Non-pigmented ciliary epithelial cell (primary cell): Measurements from ENCODE around the gene FCHO2.
A peak's percentile ranks its signal among the peaks of the same experiment; 100 is the strongest.

Experiments
- DNase-seq: peaks from one replicate; pipeline ENCODE4 v3.0.0-alpha.2; 2010; ENCODE audit warnings: low read depth

Gene FCHO2

DNA sequence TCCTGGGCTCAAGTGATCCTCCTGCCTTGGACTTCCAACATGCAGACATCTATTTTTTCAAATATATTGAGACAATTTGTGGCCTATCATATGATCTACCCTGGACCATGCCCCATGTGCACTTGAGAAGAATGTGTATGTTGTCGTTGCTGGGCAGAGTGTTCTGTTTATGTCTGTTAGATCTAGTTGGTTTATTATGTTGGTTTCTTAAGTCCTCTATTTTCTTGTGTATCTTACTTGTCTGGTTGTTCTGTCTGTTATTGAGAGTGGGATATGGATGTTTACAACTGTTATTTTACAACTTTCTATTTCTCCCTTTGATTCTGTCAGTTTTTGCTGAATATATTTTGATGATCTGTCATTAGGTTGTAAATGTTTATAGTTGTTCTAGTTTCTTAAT lies 154.3 kb downstream of the FCHO2 start:
- DNase-seq: no peak

DNA sequence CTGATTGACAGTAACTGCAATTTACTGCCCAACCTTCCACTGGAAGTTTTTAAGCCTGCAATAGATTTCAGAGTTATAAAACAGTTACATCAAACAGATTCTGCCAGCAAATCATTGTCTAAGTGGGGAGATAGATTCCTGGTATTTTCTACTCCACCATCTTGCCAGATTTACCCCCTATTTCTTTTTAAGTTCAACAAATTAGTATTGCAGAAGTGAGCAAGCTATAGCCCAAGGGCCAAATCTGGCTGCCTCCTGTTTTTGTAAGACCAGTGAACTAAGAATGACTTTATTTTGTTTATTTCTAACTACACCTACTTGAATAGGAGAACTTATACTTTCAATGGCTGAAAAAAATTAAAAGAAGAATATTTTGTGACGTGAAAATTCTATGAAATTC lies 155.7 kb downstream of the FCHO2 start:
- no peak for DNase-seq

DNA sequence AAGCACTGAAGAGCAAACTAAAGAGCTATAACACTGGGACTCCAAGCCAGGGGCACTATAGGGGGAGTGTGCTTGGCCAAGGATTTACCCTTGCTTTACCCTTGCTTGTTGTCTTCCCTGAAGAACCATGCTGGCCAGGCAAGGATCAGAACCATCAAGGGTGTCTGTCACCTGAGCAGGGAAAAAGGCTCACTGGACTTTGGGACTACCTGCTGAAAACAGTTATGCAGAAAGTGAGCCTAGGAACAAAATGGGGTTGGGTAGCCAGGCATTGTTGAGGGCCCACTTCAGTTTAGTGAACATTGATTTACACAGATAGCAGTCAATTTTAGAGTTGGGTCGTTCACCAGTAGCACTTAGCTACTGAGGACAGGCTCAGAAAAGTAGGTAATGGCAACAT lies 156.5 kb downstream of the FCHO2 start:
- DNase-seq: no peak

DNA sequence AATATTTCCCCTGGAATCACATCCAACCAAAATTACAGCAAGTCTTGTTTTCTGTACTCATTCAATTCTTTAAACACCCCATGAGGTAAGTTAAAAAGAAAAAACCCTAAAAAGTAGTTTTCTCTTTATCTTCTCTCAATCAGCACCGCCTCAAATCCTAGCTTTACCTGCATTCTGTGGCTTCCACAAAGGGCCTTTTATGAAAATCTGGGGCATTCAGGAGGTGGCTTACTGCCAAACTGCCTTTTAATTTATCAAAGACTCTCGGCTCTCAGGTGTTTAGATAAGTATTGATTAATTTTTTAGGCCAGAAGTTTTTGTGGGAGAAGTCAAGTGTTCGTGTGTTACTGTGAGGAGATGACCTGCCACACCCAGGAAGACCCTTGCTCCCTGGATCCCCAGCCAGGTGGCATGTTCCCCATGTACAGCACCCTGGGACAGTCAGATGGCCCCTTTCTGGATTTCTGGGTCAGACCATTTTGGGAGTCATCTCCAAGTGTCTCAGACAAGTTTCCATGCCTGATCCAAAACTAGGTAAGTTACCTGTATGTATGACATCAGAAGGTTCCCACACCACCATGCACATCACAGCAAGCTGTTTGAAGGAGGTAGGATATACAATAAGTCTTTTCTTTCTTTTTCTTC lies 158.3 kb downstream of the FCHO2 start:
- no peak for DNase-seq

DNA sequence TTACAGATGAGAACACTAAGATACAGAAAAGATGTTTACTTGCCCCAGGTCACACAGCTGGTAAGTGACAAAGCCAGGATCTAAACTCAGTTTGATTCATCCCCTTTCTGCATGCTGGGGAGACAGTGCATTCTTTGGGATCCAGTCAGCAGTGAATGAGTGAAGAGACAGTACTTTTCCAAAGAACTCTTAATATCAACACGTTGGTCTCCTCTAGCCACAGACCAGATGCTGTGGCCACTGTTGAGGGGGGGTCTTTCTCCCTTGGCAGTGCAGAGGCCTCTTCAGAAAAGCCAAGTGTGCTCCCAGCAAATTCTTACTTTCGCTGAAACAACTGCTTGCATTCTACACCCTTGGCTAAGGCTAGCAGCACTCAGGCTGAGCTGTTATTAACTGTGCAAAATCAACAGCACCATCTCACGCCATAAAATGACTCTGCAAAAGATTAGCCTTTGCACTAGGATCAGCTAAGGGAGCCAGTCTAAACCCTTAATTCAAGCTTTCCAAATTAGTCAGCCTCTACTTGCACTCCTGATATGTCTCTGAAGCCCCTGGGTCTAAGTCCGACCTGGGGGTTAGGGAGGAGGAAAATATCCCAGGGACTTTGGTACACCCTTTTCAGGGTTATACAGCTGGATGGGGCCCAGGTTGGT lies 159.7 kb downstream of the FCHO2 start:
- DNase-seq: peak; percentile 92

DNA sequence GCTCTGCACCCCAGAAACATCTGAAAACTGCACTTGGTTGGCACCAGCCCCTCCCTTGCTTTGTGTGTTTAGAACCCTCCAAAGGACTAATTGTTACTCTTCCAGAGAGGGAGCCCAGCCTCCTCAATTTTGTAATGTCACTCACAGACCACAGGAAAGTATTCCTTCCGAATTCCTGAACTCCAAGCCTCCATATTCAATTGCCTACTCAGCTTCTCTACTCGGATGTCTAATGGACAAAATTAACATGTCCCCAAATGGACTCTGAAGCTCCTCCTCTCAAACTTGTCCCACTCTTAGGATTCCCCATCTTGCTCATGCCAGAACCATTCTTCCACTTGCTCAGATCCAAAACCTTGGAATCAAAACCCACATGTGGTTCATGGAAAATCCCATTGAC lies 160.7 kb downstream of the FCHO2 start:
- DNase-seq: no peak

DNA sequence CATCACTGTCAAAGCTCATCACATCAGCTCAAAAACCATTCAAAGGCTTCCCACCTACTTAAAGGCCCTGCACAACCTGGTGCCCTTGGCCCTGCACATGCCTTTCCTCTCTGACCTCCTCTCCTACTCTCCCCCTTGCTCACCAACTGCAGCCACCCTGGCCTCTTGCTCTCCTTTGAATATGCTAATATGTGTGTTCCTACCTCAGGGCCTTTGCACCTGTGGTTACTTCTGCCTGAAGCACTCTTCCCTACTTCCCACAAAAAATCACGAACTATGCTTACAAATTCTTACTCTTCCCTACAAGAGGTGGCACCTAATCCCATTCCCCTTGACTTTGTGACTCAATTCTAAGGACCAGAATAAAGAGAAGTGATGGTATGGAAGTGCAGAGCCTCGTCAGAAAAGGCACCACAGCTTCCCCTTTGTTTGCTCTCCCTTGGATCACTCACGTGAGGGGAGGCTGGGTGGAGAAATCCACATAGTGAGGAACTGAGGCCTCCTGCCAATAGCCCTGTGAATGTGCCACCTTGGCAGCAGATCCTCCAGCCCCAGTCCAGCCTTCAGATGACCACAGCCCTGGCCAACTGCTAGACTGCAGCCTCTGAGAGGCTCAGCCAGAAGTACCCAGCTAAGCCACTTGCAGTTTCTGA lies 161.4 kb downstream of the FCHO2 start:
- DNase-seq: no peak

DNA sequence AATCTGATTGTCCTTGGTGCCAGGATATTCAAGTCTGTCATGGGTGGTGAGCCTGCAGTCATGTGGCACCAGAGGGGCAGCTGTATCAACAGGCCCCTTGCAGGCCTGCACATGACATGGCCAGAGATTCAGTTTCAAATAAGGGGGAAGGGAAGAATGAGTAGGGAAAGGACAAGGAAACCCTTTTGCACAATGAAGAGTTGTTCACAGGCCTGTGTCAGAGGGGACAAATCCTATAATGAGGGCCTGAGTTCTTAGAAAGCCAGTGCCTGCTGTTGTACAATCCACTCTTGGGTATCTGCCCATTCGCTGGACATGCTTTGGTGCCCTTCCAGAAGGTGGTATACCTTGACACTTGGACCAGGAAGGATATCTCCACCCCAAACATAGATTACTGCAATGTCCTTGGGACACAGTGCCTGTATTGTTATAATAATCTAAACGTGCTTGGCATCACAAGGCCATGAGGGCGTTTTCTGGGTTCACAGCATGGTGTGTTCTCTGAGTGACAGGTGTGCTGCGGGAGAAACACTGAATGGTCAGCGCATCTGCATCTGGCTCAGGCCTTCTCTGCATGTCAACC lies 162.6 kb downstream of the FCHO2 start:
- DNase-seq: no peak

DNA sequence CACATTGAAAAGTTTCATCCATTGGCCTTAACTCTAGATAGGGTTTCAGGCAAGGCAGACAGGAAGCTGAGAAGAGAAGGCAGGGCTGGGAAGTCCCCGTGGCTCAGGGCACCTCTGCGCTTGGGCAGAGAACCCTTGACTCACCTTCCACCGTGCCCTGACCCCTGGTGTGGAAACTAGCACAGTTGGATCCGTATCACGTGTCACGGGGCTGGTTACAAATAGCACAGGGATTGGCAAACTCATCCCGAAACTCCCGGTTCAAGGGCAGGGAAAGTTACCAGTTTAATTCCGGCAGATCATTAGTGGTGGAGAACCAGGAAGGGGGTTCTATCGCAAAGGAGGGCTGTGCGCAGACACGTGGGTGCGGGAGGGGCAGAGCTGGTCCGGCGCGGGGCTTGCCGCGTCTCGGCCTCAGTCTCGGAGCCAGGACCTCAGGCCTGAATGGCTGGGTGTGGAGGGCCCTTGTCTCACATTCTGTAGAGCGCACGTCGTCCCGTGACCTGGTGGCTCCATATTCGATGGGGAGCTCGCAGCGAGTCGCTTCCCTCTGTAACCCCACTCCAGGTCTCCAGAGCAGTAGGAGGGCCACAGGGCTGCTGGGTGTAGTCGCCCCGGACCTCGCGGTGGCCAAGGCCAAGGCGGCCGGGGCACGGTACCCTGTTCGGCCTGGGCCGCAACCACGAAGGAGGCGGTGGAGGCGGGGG lies 163.8 kb downstream of the FCHO2 start:
- no peak for DNase-seq

DNA sequence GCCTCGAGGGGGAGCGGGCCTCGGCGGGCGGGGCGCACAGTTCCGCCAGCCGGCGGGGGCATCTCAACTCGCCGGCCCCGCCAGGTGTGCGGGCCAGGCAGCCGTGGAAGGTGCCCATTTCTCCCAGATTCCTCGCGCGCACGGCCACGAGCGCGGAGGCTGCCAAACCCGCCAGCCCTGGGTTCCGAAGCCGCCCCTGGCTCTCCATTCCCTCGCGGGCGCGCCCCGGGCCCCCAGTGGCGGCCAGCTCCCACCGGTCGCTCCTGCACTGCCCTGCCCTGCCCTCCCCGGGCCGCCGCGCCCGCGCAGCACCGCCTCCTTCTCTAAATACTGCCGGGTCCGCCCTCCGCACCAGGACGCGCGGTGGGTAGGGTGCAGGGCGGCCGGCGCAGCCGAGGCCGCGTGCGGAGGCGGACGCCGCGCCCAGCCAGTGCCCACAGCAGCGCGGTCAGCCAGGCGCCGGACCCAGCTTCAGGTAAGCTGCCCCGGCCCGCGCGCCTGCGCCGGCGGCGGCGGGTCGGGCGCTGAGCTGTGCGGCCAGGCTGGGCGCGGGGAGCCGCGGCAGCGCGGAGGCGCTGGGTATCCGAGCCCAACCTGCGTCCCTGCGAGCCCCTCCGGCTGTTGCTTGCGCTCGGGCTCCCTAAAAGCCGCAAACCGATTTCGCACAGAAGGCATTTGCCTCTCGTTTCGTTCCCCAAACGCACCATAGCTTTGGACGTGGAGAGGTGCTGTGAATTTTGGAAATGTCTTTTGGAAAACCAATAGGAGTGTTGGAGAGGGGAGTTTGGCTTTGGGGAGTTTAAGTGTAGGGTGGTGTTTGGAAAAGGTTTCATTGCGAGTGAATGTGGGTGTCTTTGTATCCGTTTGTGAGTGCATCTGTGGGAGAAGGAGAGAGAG lies 164.6 kb downstream of the FCHO2 start, which contains the start of gene TMEM171:
TSS of gene TMEM171 (plus strand) at position 354 of the 897 bp plus-strand sequence. CDS start 2,799 bp downstream, outside the sequence.
- DNase-seq: no peak

DNA sequence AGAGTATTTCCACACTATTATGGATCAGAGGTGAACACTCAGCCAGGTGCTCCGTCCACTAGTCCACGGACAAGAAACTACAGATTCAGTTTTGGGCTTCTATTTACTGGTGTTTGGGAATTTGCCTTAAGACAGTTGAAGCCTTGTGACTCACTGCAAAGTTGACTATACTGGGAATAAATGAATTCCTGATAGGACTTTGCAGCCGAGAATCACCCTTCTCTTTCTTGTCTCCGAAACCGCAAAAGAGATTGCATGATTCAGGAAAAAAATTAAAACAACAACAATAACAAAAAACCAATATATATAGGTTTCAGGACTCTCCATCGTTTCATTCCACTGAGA lies 165.2 kb downstream of the FCHO2 start:
- DNase-seq: no peak

DNA sequence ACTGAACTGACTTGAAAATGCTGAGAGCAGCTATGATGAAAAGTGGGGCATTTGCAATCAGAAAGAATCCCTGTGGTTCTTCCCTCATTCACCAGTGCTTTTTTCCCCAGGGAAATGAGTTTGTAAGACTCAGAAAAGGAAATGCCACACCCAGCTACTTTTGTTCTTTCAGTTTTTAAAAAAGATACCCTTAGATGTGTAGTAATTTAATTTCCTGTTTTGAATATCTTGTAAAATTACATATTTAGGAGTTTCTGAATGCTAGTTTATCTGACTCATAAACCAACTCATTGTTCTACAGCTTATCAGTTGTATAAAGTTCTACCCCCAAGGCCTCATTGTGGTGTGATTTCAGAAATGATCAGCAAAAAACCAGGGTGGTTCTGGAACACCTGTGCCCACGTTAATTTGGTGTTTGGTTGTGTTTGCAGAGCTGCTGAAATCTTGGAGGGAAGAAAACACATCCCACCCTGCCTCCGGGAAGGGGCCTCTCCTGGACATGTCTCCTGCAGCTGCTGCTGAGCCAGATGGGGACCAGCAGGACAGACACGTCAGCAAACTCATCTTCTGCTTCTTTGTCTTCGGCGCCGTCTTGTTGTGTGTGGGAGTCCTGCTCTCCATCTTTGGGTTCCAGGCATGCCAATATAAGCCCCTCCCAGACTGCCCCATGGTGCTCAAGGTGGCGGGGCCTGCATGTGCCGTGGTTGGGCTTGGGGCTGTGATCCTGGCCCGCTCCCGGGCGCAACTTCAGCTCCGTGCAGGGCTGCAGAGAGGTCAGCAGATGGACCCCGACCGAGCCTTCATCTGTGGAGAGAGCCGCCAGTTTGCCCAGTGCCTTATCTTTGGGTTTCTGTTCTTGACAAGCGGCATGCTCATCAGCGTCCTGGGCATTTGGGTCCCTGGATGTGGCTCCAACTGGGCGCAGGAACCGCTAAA lies 167.3 kb downstream of the FCHO2 start:
- no peak for DNase-seq

DNA sequence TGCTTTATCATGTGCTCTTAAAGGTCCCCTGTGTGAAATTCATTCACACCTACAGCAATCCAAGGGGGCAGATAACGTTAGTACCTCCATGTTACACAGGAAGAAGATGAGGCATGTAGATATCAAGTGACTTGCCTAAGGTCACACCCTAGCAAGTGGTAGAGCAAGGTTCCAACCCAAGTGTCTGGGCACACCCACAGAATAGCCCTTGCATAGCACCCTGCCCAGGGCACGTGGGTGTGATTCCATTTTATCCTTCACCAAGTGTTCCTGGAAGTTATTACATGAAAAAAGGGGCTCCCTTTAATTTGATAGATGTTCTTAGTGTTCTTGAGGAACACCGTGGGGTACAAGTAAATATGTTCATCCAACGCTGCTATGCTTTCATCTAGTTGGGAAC lies 169.4 kb downstream of the FCHO2 start:
- DNase-seq: no peak

DNA sequence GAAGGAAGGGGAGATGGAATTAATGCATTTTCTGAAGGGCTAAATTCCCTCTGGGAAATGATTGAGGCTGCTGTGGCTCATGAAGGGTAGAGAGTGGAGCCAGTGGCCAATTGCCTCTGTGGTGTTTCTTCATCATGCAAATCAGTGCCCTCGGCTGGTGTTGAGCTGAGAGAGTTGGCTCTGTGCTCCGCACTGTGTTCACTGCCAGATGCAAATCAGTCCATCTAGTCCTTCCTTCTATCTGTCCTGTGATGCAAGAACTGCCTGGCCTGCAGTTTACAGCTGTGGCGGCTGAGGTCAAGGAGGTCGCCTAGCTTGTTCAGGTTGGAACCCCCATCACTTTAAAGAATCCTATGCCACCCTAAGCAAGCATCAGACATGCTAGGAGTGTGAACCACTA lies 170.5 kb downstream of the FCHO2 start:
- DNase-seq: no peak

DNA sequence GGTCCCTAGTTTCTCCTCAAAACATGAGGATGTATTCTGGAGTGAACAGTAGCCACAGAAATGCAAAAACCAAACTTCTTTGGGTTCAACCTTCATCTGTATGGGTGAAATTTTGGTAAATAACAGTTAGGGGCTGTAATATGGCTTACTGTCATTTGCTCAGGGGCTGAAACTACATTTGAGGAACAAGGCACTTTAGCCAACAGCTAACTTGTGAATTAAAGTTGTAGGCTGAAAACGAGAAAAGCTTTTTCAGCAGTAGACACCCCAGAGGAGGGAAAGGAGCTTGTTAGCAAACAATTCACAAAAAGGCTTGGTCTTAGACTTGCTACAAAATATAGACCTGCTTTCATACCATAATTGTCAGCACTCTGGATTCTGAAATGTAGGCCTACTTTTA lies 171.1 kb downstream of the FCHO2 start:
- DNase-seq: no peak

DNA sequence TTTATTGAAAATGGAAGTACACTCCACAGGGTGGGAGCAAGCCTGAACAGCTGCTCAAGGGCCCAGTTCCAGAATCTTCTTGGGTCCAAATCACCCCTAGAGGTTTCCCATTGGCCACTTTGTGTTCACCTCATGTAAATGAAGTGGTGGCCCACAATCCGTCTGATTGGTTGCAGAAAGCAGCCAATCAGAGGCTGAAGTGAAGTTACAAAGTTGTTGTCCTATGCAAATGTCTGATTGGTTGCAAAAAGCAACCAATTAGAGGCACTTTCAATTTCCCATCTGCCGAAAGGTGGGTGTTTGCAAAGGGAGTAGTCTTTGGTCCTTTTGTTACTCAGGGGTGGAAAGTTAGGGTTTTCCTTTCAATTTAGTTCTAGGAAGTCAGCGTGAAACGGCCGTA lies 173.3 kb downstream of the FCHO2 start:
- no peak for DNase-seq

DNA sequence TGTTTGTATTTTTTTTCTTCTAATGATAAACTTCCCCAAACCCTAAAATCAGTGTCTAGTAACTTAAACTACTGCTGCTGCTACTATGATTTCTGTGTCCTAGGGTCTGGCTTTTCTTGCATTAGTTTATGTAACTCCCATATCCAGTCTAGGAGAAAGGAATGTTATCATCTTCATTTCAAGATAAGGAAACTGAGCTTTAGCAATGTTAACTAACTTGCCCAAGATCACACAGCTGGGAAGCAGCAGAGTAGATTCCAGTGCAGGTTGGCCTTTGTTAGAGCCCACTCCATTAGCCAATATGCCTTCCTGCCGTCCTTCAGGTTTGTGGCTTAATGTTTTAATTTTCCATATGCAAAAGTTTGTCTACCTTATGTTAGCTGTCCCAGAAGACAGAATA lies 175.0 kb downstream of the FCHO2 start:
- no peak for DNase-seq

DNA sequence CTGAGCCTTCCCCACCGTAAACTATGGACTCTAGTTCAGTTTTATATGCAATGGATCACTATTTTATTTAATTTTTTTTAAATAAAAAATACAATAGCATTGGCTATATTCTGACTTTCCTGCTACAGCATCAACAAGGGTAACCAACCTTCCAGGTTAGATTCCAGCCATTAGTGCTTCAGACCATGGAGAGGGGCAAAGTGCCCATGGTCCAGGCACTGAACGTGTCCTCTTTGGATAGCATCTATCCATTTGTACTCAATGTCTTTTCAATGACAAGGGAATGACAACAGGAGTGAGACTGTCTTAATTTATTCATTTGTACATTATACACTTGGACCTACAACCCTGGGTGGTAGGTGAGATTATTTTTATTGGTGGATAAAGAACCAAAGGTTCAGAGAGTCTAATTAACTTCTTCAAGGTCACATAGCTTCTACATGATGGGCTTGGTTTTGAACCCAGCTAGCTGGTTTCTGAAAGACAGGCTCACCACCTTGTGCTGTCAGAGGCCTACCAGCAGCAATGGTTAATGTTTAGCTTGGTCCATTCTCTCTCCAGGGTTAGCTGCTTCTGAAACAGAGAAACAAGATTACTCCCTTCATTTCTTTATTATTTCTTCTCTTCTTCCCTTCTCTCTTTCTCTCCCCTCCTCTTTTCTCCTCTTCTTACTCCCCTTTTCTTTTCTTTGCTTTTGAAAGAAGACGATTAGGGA lies 176.0 kb downstream of the FCHO2 start:
- no peak for DNase-seq

DNA sequence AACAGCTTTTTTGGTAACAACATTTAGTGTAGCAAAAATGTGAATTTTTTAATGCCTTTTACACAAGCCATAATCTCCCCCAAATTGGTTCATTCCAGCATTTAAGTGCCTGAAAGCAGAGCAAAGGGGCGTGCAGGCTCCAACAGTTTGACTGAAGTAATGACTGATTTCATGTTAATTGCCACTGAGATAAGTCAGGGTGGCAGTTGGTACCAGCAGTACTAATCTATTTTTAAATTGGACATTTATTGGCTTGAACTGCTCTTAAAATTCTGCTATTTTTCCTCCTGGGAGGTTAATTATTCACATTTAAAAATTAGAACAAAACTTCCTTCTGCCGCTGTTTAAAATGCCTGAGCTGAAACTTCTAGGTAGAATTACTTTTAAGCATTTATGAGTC lies 176.9 kb downstream of the FCHO2 start:
- DNase-seq: no peak

DNA sequence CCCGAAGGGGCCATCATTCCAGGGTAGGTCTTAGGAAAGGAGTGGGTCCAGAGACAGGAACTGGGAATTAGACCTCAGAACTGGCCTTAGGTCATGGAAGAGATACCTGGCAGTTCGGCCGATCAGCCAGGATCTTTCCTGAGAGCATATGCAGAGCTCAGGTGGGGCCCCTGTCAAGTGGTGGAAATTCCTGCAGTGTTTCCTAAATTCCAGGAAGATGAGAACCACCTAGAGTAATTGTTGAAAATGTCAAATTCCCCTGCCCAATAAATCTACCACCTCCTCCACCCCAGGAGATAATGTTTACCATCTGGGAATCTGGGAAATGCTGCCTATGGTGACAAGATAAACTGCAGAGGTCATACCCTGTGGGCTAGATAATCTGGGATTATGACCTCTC lies 179.2 kb downstream of the FCHO2 start:
- DNase-seq: no peak
